H1 (cell line): ENCODE measurements around the gene SVIL. TPM values are rescaled to one million over a fixed set of nuclear protein-coding genes. Genes with fewer than 3 reads are reported as not detected.
"Not testable (repeated sequence)": the region's sequence is repeated elsewhere in the genome, so short reads cannot be mapped to it uniquely, and the experiment has no call there.

ENCODE experiments used
- CTCF ChIA-PET: fragments of 300-600 bp; sonication (Branson Sonifier 250); formaldehyde crosslinking; loops from one replicate; lab custom pipeline; 2021; ENCODE audit not compliant: partially characterized antibody; lab: Charles Lee
- POLR2A ChIA-PET: fragments of 300-600 bp; sonication (Branson Sonifier 250); formaldehyde crosslinking; loops from one replicate; lab custom pipeline; 2021; ENCODE audit warnings: inconsistent platforms; ENCODE audit not compliant: partially characterized antibody; lab: Charles Lee
- DNase-seq, 2 experiments: peaks; one replicate each; pipeline versions ENCODE4 v3.0.0 to v3.0.0-alpha.2; 2010 to 2022; ENCODE audit warnings: low spot score in 2 of 2, low read depth in 1 of 2, mixed read lengths in 1 of 2
- FAIRE-seq: peaks from 2 replicates; lab custom pipeline; 2011; peaks lifted over from hg19 to GRCh38; lab: Jason Lieb, UNC
- H2AFZ ChIP-seq: 2 replicates; pipeline ENCODE4 v1.8.1; 2012; ENCODE audit warnings: low read length, inconsistent platforms
- H2AK5ac ChIP-seq: 2 replicates; pipeline ENCODE4 v1.6.1; 2013; ENCODE audit warnings: low read depth, low read length
- H2BK120ac ChIP-seq: replicated peaks from 2 replicates; pipeline ENCODE3; 2013; ENCODE audit warnings: low read depth, low read length, inconsistent platforms
- H2BK12ac ChIP-seq: 2 replicates; pipeline ENCODE4 v1.6.1; 2013; ENCODE audit warnings: low read depth, low read length
- H2BK15ac ChIP-seq: 2 replicates; pipeline ENCODE4 v1.6.1; 2013; ENCODE audit warnings: low read length
- H2BK20ac ChIP-seq: 2 replicates; pipeline ENCODE4 v1.6.1; 2013; ENCODE audit warnings: low read length
- H2BK5ac ChIP-seq: 2 replicates; pipeline ENCODE4 v1.6.1; 2013; ENCODE audit warnings: low read depth, low read length
- H3K14ac ChIP-seq: 2 replicates; pipeline ENCODE4 v1.6.1; 2013; ENCODE audit warnings: inconsistent platforms; ENCODE audit not compliant: insufficient read length
- H3K18ac ChIP-seq: 2 replicates; pipeline ENCODE4 v1.6.1; 2013; ENCODE audit warnings: low read length; ENCODE audit errors: extremely low read depth
- H3K23ac ChIP-seq: 2 replicates; pipeline ENCODE4 v1.6.1; 2013; ENCODE audit warnings: inconsistent platforms; ENCODE audit not compliant: insufficient read length
- H3K23me2 ChIP-seq: 2 replicates; pipeline ENCODE4 v1.6.1; 2013; ENCODE audit warnings: low read depth, low read length
- H3K27ac ChIP-seq: 2 replicates; pipeline ENCODE4 v1.6.1; 2011; ENCODE audit warnings: low read depth, low read length, inconsistent platforms
- H3K27me3 ChIP-seq, 4 experiments: replicated peaks in 1 of 4; 1 replicate in 1 of 4; 2 replicates in 3 of 4; pipeline versions ENCODE4 v1.6.1 to v1.8.1; 2011 to 2013; ENCODE audit warnings: low read length in 3 of 4, mild to moderate bottlenecking in 3 of 4, inconsistent platforms in 2 of 4, mixed read lengths in 2 of 4, moderate library complexity in 1 of 4; ENCODE audit not compliant: control insufficient read depth in 3 of 4, insufficient read depth in 3 of 4; ENCODE audit errors: extremely low read depth in 1 of 4
- H3K36me3 ChIP-seq, 4 experiments: 2 replicates each; pipeline versions ENCODE4 v1.6.1 to v1.8.1; 2011 to 2013; ENCODE audit warnings: mild to moderate bottlenecking in 4 of 4, low read length in 3 of 4, moderate library complexity in 2 of 4, control low read depth in 1 of 4, inconsistent platforms in 1 of 4; ENCODE audit not compliant: insufficient read depth in 4 of 4, control insufficient read depth in 2 of 4
- H3K4ac ChIP-seq: replicated peaks from 2 replicates; pipeline ENCODE3; 2013; ENCODE audit warnings: low read length, low read depth, mixed read lengths, inconsistent platforms; ENCODE audit not compliant: insufficient read length
- H3K4me1 ChIP-seq, 4 experiments: replicated peaks in 1 of 4; 1 replicate in 1 of 4; 2 replicates in 3 of 4; pipeline versions ENCODE4 v1.6.1 to v1.8.1; 2011 to 2013; ENCODE audit warnings: low read length in 3 of 4, inconsistent platforms in 2 of 4, mixed read lengths in 1 of 4; ENCODE audit not compliant: insufficient read depth in 4 of 4, control insufficient read depth in 3 of 4
- H3K4me2 ChIP-seq, 2 experiments: 2 replicates each; pipeline versions ENCODE4 v1.6.1 to v1.8.1; 2011 to 2013; ENCODE audit warnings: low read depth in 2 of 2, low read length in 2 of 2, control low read depth in 1 of 2, inconsistent platforms in 1 of 2, mild to moderate bottlenecking in 1 of 2; ENCODE audit not compliant: insufficient read depth in 1 of 2
- H3K4me3 ChIP-seq, 4 experiments: fragments of 200-600, 300-600 bp in 1 of 4; sonication (generic), shearing (Covaris generic), sonication (Bioruptor Twin) in 1 of 4; 2 replicates each; pipeline versions ENCODE4 v1.5.1 to v1.8.1; 2011 to 2016; ENCODE audit warnings: low read length in 4 of 4, low read depth in 3 of 4, control low read depth in 2 of 4, inconsistent platforms in 2 of 4, mild to moderate bottlenecking in 2 of 4, mixed read lengths in 1 of 4, moderate library complexity in 1 of 4; ENCODE audit not compliant: insufficient read depth in 2 of 4; ENCODE audit errors: extremely low read depth in 1 of 4
- H3K56ac ChIP-seq: replicated peaks from 2 replicates; pipeline ENCODE3; 2013; ENCODE audit warnings: low read depth, mild to moderate bottlenecking, mixed read lengths, low read length, inconsistent platforms; ENCODE audit not compliant: insufficient read length
- H3K79me1 ChIP-seq: 2 replicates; pipeline ENCODE4 v1.6.1; 2013; ENCODE audit warnings: low read depth, low read length, control low read depth
- H3K79me2 ChIP-seq, 2 experiments: 2 replicates each; pipeline versions ENCODE4 v1.6.1 to v1.8.1; 2012 to 2013; ENCODE audit warnings: low read length in 2 of 2, mild to moderate bottlenecking in 2 of 2, inconsistent platforms in 1 of 2; ENCODE audit not compliant: insufficient read depth in 2 of 2, control insufficient read depth in 1 of 2
- H3K9ac ChIP-seq, 4 experiments: replicated peaks in 1 of 4; 1 replicate in 1 of 4; 2 replicates in 3 of 4; pipeline versions ENCODE4 v1.6.1 to v1.8.1; 2011 to 2013; ENCODE audit warnings: low read depth in 3 of 4, low read length in 3 of 4, control low read depth in 2 of 4, mild to moderate bottlenecking in 2 of 4, moderate library complexity in 2 of 4, inconsistent platforms in 1 of 4; ENCODE audit errors: extremely low read depth in 1 of 4
- H3K9me3 ChIP-seq, 2 experiments: 2 replicates each; pipeline versions ENCODE4 v1.6.1 to v1.8.1; 2012 to 2013; ENCODE audit warnings: mild to moderate bottlenecking in 2 of 2, moderate library complexity in 2 of 2, control low read depth in 1 of 2, inconsistent platforms in 1 of 2, low read depth in 1 of 2, low read length in 1 of 2, mixed read lengths in 1 of 2; ENCODE audit not compliant: insufficient read depth in 2 of 2
- H4K20me1 ChIP-seq, 2 experiments: replicated peaks in 1 of 2; 2 replicates each; pipeline versions ENCODE3 to v1.8.1; 2011 to 2013; ENCODE audit warnings: inconsistent platforms in 2 of 2, low read length in 2 of 2, mild to moderate bottlenecking in 1 of 2; ENCODE audit not compliant: insufficient read depth in 2 of 2, control insufficient read depth in 1 of 2
- H4K5ac ChIP-seq: 2 replicates; pipeline ENCODE4 v1.6.1; 2013; ENCODE audit warnings: low read length, low read depth, mixed read lengths, inconsistent platforms; ENCODE audit not compliant: insufficient read length
- H4K8ac ChIP-seq: 2 replicates; pipeline ENCODE4 v1.8.0; 2013; ENCODE audit warnings: mild to moderate bottlenecking, moderate library complexity, low read length, inconsistent platforms; ENCODE audit not compliant: insufficient read depth; ENCODE audit errors: extremely low read depth
- H4K91ac ChIP-seq: replicated peaks from 2 replicates; pipeline ENCODE3; 2013; ENCODE audit warnings: low read length, mixed read lengths, inconsistent platforms; ENCODE audit not compliant: insufficient read length
- BCL11A ChIP-seq, 2 experiments: IDR thresholded peaks; one replicate each; pipeline ENCODE4 v1.6.1; 2011; ENCODE audit warnings: low read depth in 2 of 2, low read length in 2 of 2, mild to moderate bottlenecking in 2 of 2
- NRF1 ChIP-seq: IDR thresholded peaks from 2 replicates; pipeline ENCODE4 v1.6.1; 2011; ENCODE audit warnings: mild to moderate bottlenecking, low read depth, low read length, improper control_type of control experiment
- PHF8 ChIP-seq: fragments of 200-600 bp; sonication (generic); conservative IDR thresholded peaks from 2 replicates; pipeline ENCODE4 v1.7.1; 2012; ENCODE audit warnings: low read depth, mild to moderate bottlenecking, inconsistent platforms, low read length, moderate library complexity
- SRF ChIP-seq: IDR thresholded peaks from 2 replicates; pipeline ENCODE4 v1.6.1; 2011; ENCODE audit warnings: mild to moderate bottlenecking, low read depth, low read length, moderate library complexity
- TBP ChIP-seq: IDR thresholded peaks from 2 replicates; pipeline ENCODE4 v1.6.1; 2011; ENCODE audit warnings: low read depth, low read length, improper control_type of control experiment
- TEAD4 ChIP-seq: IDR thresholded peaks from 2 replicates; pipeline ENCODE4 v1.6.1; 2012; ENCODE audit warnings: low read depth, low read length, inconsistent platforms, mixed read lengths
- WGBS, 2 experiments: shearing (Covaris generic) in 1 of 2; methylation state at CpG; one replicate each; pipeline versions ENCODE4 v1.1.6 to v1.1.7; 2013 to 2015; ENCODE audit warnings: low lambda C conversion rate in 2 of 2, mixed read lengths in 2 of 2, inconsistent platforms in 1 of 2, low coverage in 1 of 2, missing lambda C conversion rate in 1 of 2; ENCODE audit not compliant: insufficient replicate concordance in 2 of 2, insufficient coverage in 1 of 2, insufficient read length in 1 of 2; ENCODE audit errors: extremely low coverage in 1 of 2, missing lambda C conversion rate in 1 of 2; 5-methylcytosine and 5-hydroxymethylcytosine counted together
- polyA plus RNA-seq, 7 experiments: library from polyadenylated mRNA; depleted of rRNA in 3 of 7; stranded (reverse) in 5 of 7; unstranded in 2 of 7; fragments of >200 nt in 5 of 7; fragments of 200-250 nt in 2 of 7; gene quantifications; 1 replicate in 5 of 7; 2 replicates in 1 of 7; 4 replicates in 1 of 7; pipeline versions ENCODE4 v1.2.1 to v1.2.3, GENCODE V29; 2011 to 2013; ENCODE audit warnings: missing spikeins in 2 of 7, mixed read lengths in 2 of 7
- total RNA-seq: library from RNA; stranded (reverse); fragmentation: NEBNext Ultra II Directional; extraction: Animal tissue kit (Norgen Biotek cat#: 25700); gene quantifications from 2 replicates; pipeline ENCODE4 v1.2.1, GENCODE V29; 2021
- TF ChIP-seq, protein P1 (sequence below): IDR thresholded peaks from 2 replicates; pipeline ENCODE4 v1.6.1; 2011; ENCODE audit warnings: low read length, improper control_type of control experiment

SVIL gene
- total and polyA plus RNA-seq, 2 of the 8 experiments (the other 6 are each of a cell fraction or from before 2014, with no cell fraction given): 4.7 to 15.4 TPM

DNA sequence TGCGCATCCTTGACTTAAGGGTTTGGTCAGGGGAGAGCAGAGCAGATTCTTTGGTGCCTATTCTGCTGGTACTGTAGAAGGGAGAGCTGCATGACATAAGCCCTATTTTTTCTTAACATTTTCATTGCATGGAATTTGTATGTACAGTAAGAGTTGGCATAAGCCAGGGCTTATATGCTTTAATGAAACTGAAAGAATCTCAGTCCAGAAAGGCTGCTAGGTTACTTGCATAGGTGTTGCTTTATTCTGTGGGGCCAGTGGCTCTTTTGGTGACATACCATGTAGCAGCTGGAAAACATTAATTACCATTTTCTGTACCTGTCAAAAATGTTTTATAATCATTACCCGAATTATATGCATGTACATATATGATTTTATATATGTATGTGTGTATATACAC lies 193.8 kb downstream of the SVIL start (continued):
- TF ChIP-seq, protein P1, sequence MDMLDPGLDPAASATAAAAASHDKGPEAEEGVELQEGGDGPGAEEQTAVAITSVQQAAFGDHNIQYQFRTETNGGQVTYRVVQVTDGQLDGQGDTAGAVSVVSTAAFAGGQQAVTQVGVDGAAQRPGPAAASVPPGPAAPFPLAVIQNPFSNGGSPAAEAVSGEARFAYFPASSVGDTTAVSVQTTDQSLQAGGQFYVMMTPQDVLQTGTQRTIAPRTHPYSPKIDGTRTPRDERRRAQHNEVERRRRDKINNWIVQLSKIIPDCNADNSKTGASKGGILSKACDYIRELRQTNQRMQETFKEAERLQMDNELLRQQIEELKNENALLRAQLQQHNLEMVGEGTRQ: no peak
- no peak for TF ChIP-seq TBP
- no peak for TF ChIP-seq PHF8
- TF ChIP-seq SRF: no peak
- no peak for TF ChIP-seq TEAD4
- TF ChIP-seq BCL11A (IDR thresholded peaks at IDR 0.05; ENCODE audit: low read depth in 2 of 2, low read length in 2 of 2): no peak
- no peak for TF ChIP-seq NRF1

DNA sequence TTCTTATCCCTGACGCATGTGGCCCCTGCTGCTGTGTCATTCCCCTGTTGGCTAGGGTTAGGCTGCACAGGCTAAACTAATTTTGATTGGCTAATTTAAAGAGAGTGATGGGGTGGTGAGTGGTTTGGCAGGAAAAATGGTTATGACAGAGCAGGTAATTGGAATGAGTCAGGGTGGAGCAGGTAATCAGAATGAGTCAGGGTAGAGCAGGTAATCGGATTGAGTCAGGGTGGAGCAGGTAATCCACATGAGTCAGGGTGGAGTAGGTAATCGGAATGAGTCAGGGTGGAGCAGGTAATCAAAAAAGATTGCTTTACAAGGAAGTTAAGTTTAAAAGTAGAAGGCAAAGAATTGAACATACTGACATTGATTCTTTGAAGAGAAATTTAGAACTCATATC lies 195.8 kb downstream of the SVIL start:
- H2AFZ ChIP-seq, FAIRE-seq, H4K91ac ChIP-seq, H3K79me2 ChIP-seq, H4K8ac ChIP-seq, H2BK120ac ChIP-seq, H3K36me3 ChIP-seq, H3K23me2 ChIP-seq, H3K14ac ChIP-seq, H3K18ac ChIP-seq, H2AK5ac ChIP-seq, H2BK20ac ChIP-seq, H3K23ac ChIP-seq, H3K4me3 ChIP-seq, H3K27ac ChIP-seq, H4K5ac ChIP-seq, H3K4ac ChIP-seq, H2BK15ac ChIP-seq, H3K27me3 ChIP-seq, H3K9ac ChIP-seq, H3K79me1 ChIP-seq, H3K4me2 ChIP-seq, H2BK12ac ChIP-seq, H4K20me1 ChIP-seq, H3K56ac ChIP-seq, H3K4me1 ChIP-seq, DNase-seq, H2BK5ac ChIP-seq, POLR2A ChIA-PET: not testable (repeated sequence)
- peaks cover 9 to 21% of the 10 kb centered on the region in 2 experiments for H3K9me3 ChIP-seq
- CTCF ChIA-PET: interaction anchor here (0.7 to 1.2 kb wide), 3 partner anchors 10 to 96 kb away, joined by 3 to 4 read pairs (median 3); no protein-coding TSS in a partner anchor
- 87% methylated on average over 3 of the region's 3 CpGs; no CpG with 5 or more reads in 1 of the 2 experiments for WGBS, 2 experiments
